CD4-positive, alpha-beta T cell treated with Interleukin-15 for 4 hours (primary cell): Measurements from ENCODE around the gene LSM3.

ENCODE experiments used
- DNase-seq: peaks from one replicate; pipeline ENCODE4 v3.0.0-alpha.2; 2020; ENCODE audit warnings: low spot score

Gene LSM3

GRCh38 chr3:14200841-14201240 lies 22.2 kb downstream of the LSM3 start:
- DNase-seq, result no peak

- DNase-seq, result no peak
Observed at GRCh38 chr3:14201940-14202684, 23.5 kb downstream of the LSM3 start.

GRCh38 chr3:14202874-14203520 lies 24.4 kb downstream of the LSM3 start:
- DNase-seq, result no peak

GRCh38 chr3:14203521-14204079 lies 25.0 kb downstream of the LSM3 start:
- DNase-seq, result peak; percentile 48

- DNase-seq, result no peak
Observed at GRCh38 chr3:14204515-14205284, 26.1 kb downstream of the LSM3 start.

GRCh38 chr3:14206548-14207177 lies 28.0 kb downstream of the LSM3 start:
- no peak for DNase-seq

- no peak for DNase-seq
Observed at GRCh38 chr3:14208168-14208567, 29.6 kb downstream of the LSM3 start.

- DNase-seq, result no peak
Observed at GRCh38 chr3:14208977-14209394, 30.4 kb downstream of the LSM3 start.

GRCh38 chr3:14209581-14210289 lies 31.1 kb downstream of the LSM3 start:
- no peak for DNase-seq

GRCh38 chr3:14210290-14210688 lies 31.7 kb downstream of the LSM3 start:
- DNase-seq, result no peak

GRCh38 chr3:14210843-14211594 lies 32.4 kb downstream of the LSM3 start:
- no peak for DNase-seq

GRCh38 chr3:14211621-14212020 lies 33.0 kb downstream of the LSM3 start:
- DNase-seq, result no peak

GRCh38 chr3:14212032-14212431 lies 33.4 kb downstream of the LSM3 start:
- no peak for DNase-seq

GRCh38 chr3:14213066-14213774 lies 34.6 kb downstream of the LSM3 start:
- DNase-seq, result no peak

- DNase-seq, result no peak
Observed at GRCh38 chr3:14214764-14215163, 36.1 kb downstream of the LSM3 start.

GRCh38 chr3:14216257-14217048 lies 37.8 kb downstream of the LSM3 start:
- DNase-seq, result peak; percentile 20

GRCh38 chr3:14218355-14218754 lies 39.7 kb downstream of the LSM3 start:
- DNase-seq, result no peak

GRCh38 chr3:14220933-14221332 lies 42.3 kb downstream of the LSM3 start:
- no peak for DNase-seq

- DNase-seq, result no peak
Observed at GRCh38 chr3:14221902-14222301, 43.3 kb downstream of the LSM3 start.
